DOHH2 (cell line): ENCODE data around the gene TMEM147.

ENCODE experiments used
- CTCF ChIP-seq: fragments of 200-600 bp; sonication (generic); IDR thresholded peaks from one replicate; pipeline ENCODE4 v1.5.1; 2014; ENCODE audit warnings: antibody characterized with exemption, mild to moderate bottlenecking, low read depth, low read length; ENCODE audit not compliant: poor library complexity, severe bottlenecking
- EZH2phosphoT487 ChIP-seq: fragments of 200-600 bp; sonication (generic); IDR thresholded peaks from 2 replicates; pipeline ENCODE4 v1.6.1; 2017; ENCODE audit warnings: borderline replicate concordance, mild to moderate bottlenecking, antibody characterized with exemption, low read length, moderate library complexity, mixed read lengths

DNA sequence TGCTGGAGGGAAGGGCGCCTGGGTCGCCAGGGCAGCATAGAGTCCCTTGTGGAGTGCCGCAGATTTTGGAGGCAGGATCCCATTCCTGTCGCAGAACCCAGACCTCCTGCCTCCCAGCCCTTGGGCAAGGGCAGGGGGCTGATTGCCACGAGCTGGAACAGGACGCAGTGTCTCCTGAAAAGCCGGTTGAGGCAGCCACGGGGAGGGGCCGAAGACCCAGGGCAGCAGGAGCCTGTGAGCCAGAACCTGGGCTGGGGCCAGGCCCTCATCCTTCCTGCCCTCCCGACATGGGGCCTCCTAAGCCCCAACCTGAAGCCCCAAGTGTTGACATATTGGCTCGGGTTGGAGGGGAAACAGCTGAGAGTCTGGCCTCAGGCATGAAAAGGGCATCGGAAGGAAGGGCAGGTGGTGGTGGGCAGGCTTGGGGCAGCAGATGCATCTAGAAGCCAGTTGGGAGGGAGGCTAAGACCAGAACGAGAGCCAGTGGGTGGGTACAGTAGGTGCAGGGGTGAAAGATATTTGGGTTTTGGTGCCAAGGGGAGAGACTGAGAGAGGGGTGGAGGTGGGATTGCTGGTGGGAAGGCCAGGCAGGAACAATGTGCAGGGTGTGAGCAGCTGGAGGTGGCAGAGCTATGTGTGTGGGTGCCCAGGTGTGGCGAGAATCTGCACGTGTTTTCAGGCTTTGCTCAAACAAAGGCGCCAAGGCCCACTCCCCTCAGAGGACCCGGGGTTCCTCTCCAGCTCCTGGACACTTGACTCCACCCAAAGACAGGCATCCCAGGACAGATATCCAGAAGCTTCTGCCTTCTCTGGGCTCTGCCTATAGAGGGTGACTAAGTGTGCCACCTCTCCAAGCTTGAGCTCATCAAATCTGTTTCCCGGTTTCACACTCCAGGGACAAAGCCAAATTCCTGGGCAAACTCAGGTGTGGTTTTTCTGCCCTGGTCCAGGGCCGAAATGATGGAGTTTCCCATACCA, 15.9 kb upstream of the TMEM147 start:
- no peak for TF ChIP-seq CTCF
- no peak for TF ChIP-seq EZH2phosphoT487
